ENCODE results near the gene TMPRSS3. TPM values are rescaled to one million over a fixed set of nuclear protein-coding genes. Genes with fewer than 3 reads are reported as not detected.

TMPRSS3 gene
- total and polyA plus RNA-seq, 7 experiments from 2014 or later: 0.11 to 7.6 (median 1.5) TPM

DNA sequence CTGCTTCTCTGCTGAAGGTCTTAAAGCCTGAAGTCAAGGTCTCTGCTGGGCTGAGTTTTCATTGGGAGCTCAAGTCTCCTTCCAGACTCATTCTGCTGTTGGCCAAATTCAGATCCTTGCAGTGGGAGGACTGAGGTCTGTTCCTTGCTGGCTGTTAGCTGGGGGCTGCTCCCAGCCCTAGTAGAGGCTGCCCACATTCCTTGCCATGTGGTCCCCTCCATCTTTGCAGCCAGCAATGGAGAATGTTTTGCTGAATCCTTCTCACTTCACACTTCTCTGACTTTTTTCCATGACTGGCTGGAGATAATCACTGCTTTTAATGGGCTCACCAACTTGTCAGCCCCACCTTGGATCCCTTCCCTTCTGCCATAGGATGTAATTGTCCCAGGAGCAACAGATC lies 41.1 kb upstream of the TMPRSS3 start:
- peak overlapping the region; percentile 34 for H3K27ac ChIP-seq (ENCODE audit: low read depth, low read length)
- no peak for DNase-seq
- Mint-ChIP-seq H3K27ac (peak overlapping the region in 7 of 9 donors; percentile 18 to 85 (median 81)), H3K4me3 (no peak overlapping the region), H3K4me1 (peaks cover 35 to 77% (median 61%) of the 10 kb centered on the region in 7 donors), H3K9me3 (peaks cover 0 to 7% (median 0%) of the 10 kb centered on the region in 11 donors), H3K27me3 (no peaks in the 10 kb centered on the region), H3K36me3 (peaks cover 32 to 88% (median 72%) of the 10 kb centered on the region in 5 donors)
- H3K9me3 ChIP-seq (ENCODE audit: control insufficient read depth in 2 of 3, low read length in 3 of 3): no peaks in the 10 kb centered on the region
- no peaks in the 10 kb centered on the region for H3K27me3 ChIP-seq (ENCODE audit: control insufficient read depth in 2 of 2, insufficient read depth in 2 of 2, low read length in 2 of 2)
- H3K36me3 ChIP-seq (ENCODE audit: control insufficient read depth in 2 of 3, insufficient read depth in 3 of 3, low read length in 3 of 3): peaks cover 50 to 95% (median 51%) of the 10 kb centered on the region in 3 experiments
- ChIA-PET POLR2A (interaction anchor here (1.6 kb wide), 1 partner anchor 13 kb away, joined by 3 read pairs; no protein-coding TSS in a partner anchor), CTCF (no interaction called here)
- intact Hi-C loops (cut with micrococcal nuclease): loop anchor here (1.0 to 10.0 kb wide), 2 partner anchors 12 to 92 kb away; no protein-coding TSS in a partner anchor
- no peak for ATAC-seq
- no peak overlapping the region for H3K4me3 ChIP-seq (ENCODE audit: low read length)
- peaks cover 10 to 21% of the 10 kb centered on the region in 2 donors for H3K4me1 ChIP-seq (ENCODE audit: control insufficient read depth in 2 of 2, insufficient read depth in 2 of 2, low read length in 2 of 2)

- Histone ChIP-seq H3K27ac (ENCODE audit: low read depth, low read length) (peak overlapping the region; percentile 34), H3K27me3 (ENCODE audit: control insufficient read depth in 2 of 2, insufficient read depth in 2 of 2, low read length in 2 of 2) (no peaks in the 10 kb centered on the region), H3K36me3 (ENCODE audit: control insufficient read depth in 2 of 3, insufficient read depth in 3 of 3, low read length in 3 of 3) (peaks cover 52 to 95% (median 52%) of the 10 kb centered on the region in 3 experiments), H3K4me1 (ENCODE audit: control insufficient read depth in 2 of 2, insufficient read depth in 2 of 2, low read length in 2 of 2) (peaks cover 10 to 21% of the 10 kb centered on the region in 2 donors), H3K9me3 (ENCODE audit: control insufficient read depth in 2 of 3, low read length in 3 of 3) (no peaks in the 10 kb centered on the region), H3K4me3 (ENCODE audit: low read length) (no peak overlapping the region)
- peaks cover 0 to 7% (median 0%) of the 10 kb centered on the region in 11 donors for H3K9me3 Mint-ChIP-seq
- ATAC-seq (no peak), DNase-seq (no peak)
- H3K4me3 Mint-ChIP-seq: no peak overlapping the region
- ChIA-PET CTCF (no interaction called here), POLR2A (interaction anchor here (1.6 kb wide), 1 partner anchor 14 kb away, joined by 3 read pairs; no protein-coding TSS in a partner anchor)
- H3K36me3 Mint-ChIP-seq: peaks cover 32 to 89% (median 73%) of the 10 kb centered on the region in 5 donors
- H3K27ac Mint-ChIP-seq: peak overlapping the region in 7 of 9 donors; percentile 72 to 91 (median 85)
- intact Hi-C loops (cut with micrococcal nuclease): loop anchor here (1.0 to 10.0 kb wide), 2 partner anchors 11 to 91 kb away; no protein-coding TSS in a partner anchor
- peaks cover 35 to 73% (median 60%) of the 10 kb centered on the region in 7 donors for H3K4me1 Mint-ChIP-seq
- H3K27me3 Mint-ChIP-seq: no peaks in the 10 kb centered on the region
Measured at GRCh38 chr21:42435833-42436232, 40.0 kb upstream of the TMPRSS3 start.

GRCh38 chr21:42435401-42435800 lies 39.5 kb upstream of the TMPRSS3 start:
- Mint-ChIP-seq H3K27ac (peak overlapping the region; percentile 20 to 97 (median 90)), H3K4me1 (peaks cover 35 to 72% (median 60%) of the 10 kb centered on the region in 7 donors), H3K4me3 (peak overlapping the region in 2 of 10 donors; percentile 47 to 72), H3K36me3 (peaks cover 32 to 85% (median 68%) of the 10 kb centered on the region in 5 donors), H3K9me3 (peaks cover 0 to 7% (median 0%) of the 10 kb centered on the region in 11 donors), H3K27me3 (no peaks in the 10 kb centered on the region)
- no peak overlapping the region for H3K4me3 ChIP-seq (ENCODE audit: low read length)
- no peaks in the 10 kb centered on the region for H3K27me3 ChIP-seq (ENCODE audit: control insufficient read depth in 2 of 2, insufficient read depth in 2 of 2, low read length in 2 of 2)
- H3K36me3 ChIP-seq (ENCODE audit: control insufficient read depth in 2 of 3, insufficient read depth in 3 of 3, low read length in 3 of 3): peaks cover 52 to 95% (median 57%) of the 10 kb centered on the region in 3 experiments
- peak overlapping the region; percentile 48 for H3K27ac ChIP-seq (ENCODE audit: low read depth, low read length)
- DNase-seq: no peak
- intact Hi-C loops (cut with micrococcal nuclease): loop anchor here in 1 of 2 donors (10.0 kb wide), 1 partner anchor 91 kb away; no protein-coding TSS in a partner anchor
- CTCF ChIA-PET: interaction anchor here (0.6 to 1.1 kb wide), 2 partner anchors 13 to 31 kb away, joined by 3 read pairs; no protein-coding TSS in a partner anchor
- no peaks in the 10 kb centered on the region for H3K9me3 ChIP-seq (ENCODE audit: control insufficient read depth in 2 of 3, low read length in 3 of 3)
- peaks cover 10 to 21% of the 10 kb centered on the region in 2 donors for H3K4me1 ChIP-seq (ENCODE audit: control insufficient read depth in 2 of 2, insufficient read depth in 2 of 2, low read length in 2 of 2)
- no peak for ATAC-seq
- POLR2A ChIA-PET: interaction anchor here (0.6 to 3.3 kb wide), 2 partner anchors 14 to 32 kb away, joined by 4 to 14 read pairs; partner anchors contain the start of gene UBASH3A

DNA sequence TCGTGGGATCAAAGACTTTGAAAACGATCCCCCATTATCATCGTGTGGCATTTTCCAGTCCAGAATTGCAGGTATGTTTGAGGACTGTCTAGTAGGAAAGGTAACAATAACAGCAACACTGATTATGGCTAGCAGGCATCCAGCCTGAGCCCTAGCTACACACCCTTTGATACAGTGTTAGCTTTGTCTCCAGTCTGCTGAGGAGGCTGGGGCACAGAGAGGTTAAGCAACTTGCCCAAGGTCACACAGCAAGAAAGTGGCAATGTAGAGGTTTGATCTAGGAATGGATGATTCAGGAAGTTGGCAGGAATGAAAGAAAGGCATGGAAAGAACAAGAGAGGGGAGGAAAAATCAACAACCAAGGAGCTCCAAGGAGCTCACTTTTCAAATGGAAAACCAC lies 39.0 kb upstream of the TMPRSS3 start:
- no peak overlapping the region for H3K27ac ChIP-seq (ENCODE audit: low read depth, low read length)
- peaks cover 8 to 21% of the 10 kb centered on the region in 2 donors for H3K4me1 ChIP-seq (ENCODE audit: control insufficient read depth in 2 of 2, insufficient read depth in 2 of 2, low read length in 2 of 2)
- Mint-ChIP-seq H3K27ac (peak overlapping the region; percentile 20 to 97 (median 90)), H3K9me3 (peaks cover 0 to 7% (median 0%) of the 10 kb centered on the region in 11 donors), H3K27me3 (no peaks in the 10 kb centered on the region), H3K4me1 (peaks cover 35 to 67% (median 59%) of the 10 kb centered on the region in 7 donors), H3K36me3 (peaks cover 32 to 84% (median 66%) of the 10 kb centered on the region in 5 donors), H3K4me3 (peak overlapping the region in 5 of 10 donors; percentile 11 to 72 (median 20))
- ATAC-seq (no peak), DNase-seq (no peak)
- ChIA-PET POLR2A (interaction anchor here (0.6 to 3.3 kb wide), 3 partner anchors 10 to 31 kb away, joined by 3 to 14 read pairs (median 4); partner anchors contain the start of gene UBASH3A), CTCF (interaction anchor here (0.6 to 1.1 kb wide), 2 partner anchors 14 to 30 kb away, joined by 3 read pairs; no protein-coding TSS in a partner anchor)
- intact Hi-C loops (cut with micrococcal nuclease): loop anchor here in 1 of 2 donors (10.0 kb wide), 1 partner anchor 90 kb away; no protein-coding TSS in a partner anchor
- H3K36me3 ChIP-seq (ENCODE audit: control insufficient read depth in 2 of 3, insufficient read depth in 3 of 3, low read length in 3 of 3): peaks cover 52 to 95% (median 61%) of the 10 kb centered on the region in 3 experiments
- H3K27me3 ChIP-seq (ENCODE audit: control insufficient read depth in 2 of 2, insufficient read depth in 2 of 2, low read length in 2 of 2): no peaks in the 10 kb centered on the region
- H3K9me3 ChIP-seq (ENCODE audit: control insufficient read depth in 2 of 3, low read length in 3 of 3): no peaks in the 10 kb centered on the region
- H3K4me3 ChIP-seq (ENCODE audit: low read length): no peak overlapping the region

- no peak overlapping the region for H3K4me3 ChIP-seq (ENCODE audit: low read length)
- Mint-ChIP-seq H3K4me3 (peak overlapping the region in 1 of 10 donors; percentile 47), H3K4me1 (peaks cover 30 to 63% (median 53%) of the 10 kb centered on the region in 7 donors), H3K27me3 (no peaks in the 10 kb centered on the region), H3K9me3 (peaks cover 0 to 7% (median 0%) of the 10 kb centered on the region in 11 donors), H3K36me3 (peaks cover 32 to 83% (median 58%) of the 10 kb centered on the region in 5 donors), H3K27ac (peak overlapping the region; percentile 48 to 92 (median 89))
- H3K9me3 ChIP-seq (ENCODE audit: control insufficient read depth in 2 of 3, low read length in 3 of 3): no peaks in the 10 kb centered on the region
- ChIA-PET CTCF (interaction anchor here (1.1 kb wide), 1 partner anchor 30 kb away, joined by 3 read pairs; no protein-coding TSS in a partner anchor), POLR2A (interaction anchor here (0.8 to 3.3 kb wide), 4 partner anchors 10 to 33 kb away, joined by 3 to 14 read pairs (median 3); partner anchors contain the start of gene UBASH3A)
- ATAC-seq (no peak), DNase-seq (no peak)
- H3K4me1 ChIP-seq (ENCODE audit: control insufficient read depth in 2 of 2, insufficient read depth in 2 of 2, low read length in 2 of 2): peaks cover under 1 to 21% of the 10 kb centered on the region in 2 donors
- peaks cover 54 to 95% (median 62%) of the 10 kb centered on the region in 3 experiments for H3K36me3 ChIP-seq (ENCODE audit: control insufficient read depth in 2 of 3, insufficient read depth in 3 of 3, low read length in 3 of 3)
- H3K27me3 ChIP-seq (ENCODE audit: control insufficient read depth in 2 of 2, insufficient read depth in 2 of 2, low read length in 2 of 2): no peaks in the 10 kb centered on the region
- intact Hi-C loops (cut with micrococcal nuclease): loop anchor here in 1 of 2 donors (10.0 kb wide), 1 partner anchor 89 kb away; no protein-coding TSS in a partner anchor
- H3K27ac ChIP-seq (ENCODE audit: low read depth, low read length): no peak overlapping the region
Measured at GRCh38 chr21:42433946-42434551, 38.2 kb upstream of the TMPRSS3 start.

- intact Hi-C loops (cut with micrococcal nuclease): loop anchor here in 1 of 2 donors (10.0 kb wide), 1 partner anchor 88 kb away; no protein-coding TSS in a partner anchor
- H3K4me1 ChIP-seq (ENCODE audit: control insufficient read depth in 2 of 2, insufficient read depth in 2 of 2, low read length in 2 of 2): peaks cover 0 to 21% of the 10 kb centered on the region in 2 donors
- POLR2A ChIA-PET: interaction anchor here (1.1 to 3.3 kb wide), 4 partner anchors 9 to 29 kb away, joined by 3 to 14 read pairs (median 3); partner anchors contain the start of gene UBASH3A
- H3K4me3 Mint-ChIP-seq: no peak overlapping the region
- H3K9me3 ChIP-seq (ENCODE audit: control insufficient read depth in 2 of 3, low read length in 3 of 3): no peaks in the 10 kb centered on the region
- peaks cover 0 to 7% (median 0%) of the 10 kb centered on the region in 11 donors for H3K9me3 Mint-ChIP-seq
- ATAC-seq (no peak), DNase-seq (no peak)
- H3K27ac ChIP-seq (ENCODE audit: low read depth, low read length): no peak overlapping the region
- H3K27me3 Mint-ChIP-seq: no peaks in the 10 kb centered on the region
- H3K4me3 ChIP-seq (ENCODE audit: low read length): no peak overlapping the region
- H3K36me3 Mint-ChIP-seq: peaks cover 26 to 82% (median 57%) of the 10 kb centered on the region in 5 donors
- peak overlapping the region in 6 of 9 donors; percentile 9 to 89 (median 44) for H3K27ac Mint-ChIP-seq
- H3K36me3 ChIP-seq (ENCODE audit: control insufficient read depth in 2 of 3, insufficient read depth in 3 of 3, low read length in 3 of 3): peaks cover 60 to 95% (median 62%) of the 10 kb centered on the region in 3 experiments
- peaks cover 26 to 61% (median 46%) of the 10 kb centered on the region in 7 donors for H3K4me1 Mint-ChIP-seq
- CTCF ChIA-PET: interaction anchor here (1.4 kb wide), 1 partner anchor 96 kb away, joined by 3 read pairs; no protein-coding TSS in a partner anchor
- H3K27me3 ChIP-seq (ENCODE audit: control insufficient read depth in 2 of 2, insufficient read depth in 2 of 2, low read length in 2 of 2): no peaks in the 10 kb centered on the region
Measured at GRCh38 chr21:42432695-42433094, 36.8 kb upstream of the TMPRSS3 start.

Data from naive thymus-derived CD4-positive, alpha-beta T cell (primary cell).